Brain microvascular endothelial cell (primary cell): Measurements from ENCODE around the gene TPRA1.

ENCODE experiments used
- DNase-seq: peaks from one replicate; pipeline ENCODE4 v3.0.0-alpha.2; 2020
- H3K27ac ChIP-seq: fragments of 250-450 bp; sonication (Bioruptor Pico); 2 replicates; pipeline ENCODE4 v1.5.1; 2020; ENCODE audit warnings: mild to moderate bottlenecking, moderate library complexity
- H3K27me3 ChIP-seq: fragments of 250-450 bp; sonication (Bioruptor Pico); replicated peaks from 2 replicates; pipeline ENCODE4 v1.5.1; 2020; ENCODE audit warnings: mild to moderate bottlenecking
- H3K36me3 ChIP-seq: fragments of 250-450 bp; sonication (Bioruptor Pico); replicated peaks from 2 replicates; pipeline ENCODE4 v1.5.1; 2020; ENCODE audit warnings: mild to moderate bottlenecking
- H3K4me3 ChIP-seq: 2 replicates; pipeline ENCODE4 v1.5.1; 2011; ENCODE audit warnings: low read depth, mild to moderate bottlenecking, control low read depth, low read length, moderate library complexity
- in situ Hi-C: cut with HindIII; loops from 2 replicates; pipeline ENCODE4 v1.10.0; 2017; ENCODE audit warnings: low sequenced_read_pairs, low pct_ligation_motif_present
- TF ChIP-seq, protein P1 (sequence below): IDR thresholded peaks from 2 replicates; pipeline ENCODE4 v1.5.1; 2011; ENCODE audit warnings: low read depth, mild to moderate bottlenecking, moderate library complexity, low read length, control low read depth, inconsistent platforms; ENCODE audit errors: missing control alignments

Gene TPRA1

DNA sequence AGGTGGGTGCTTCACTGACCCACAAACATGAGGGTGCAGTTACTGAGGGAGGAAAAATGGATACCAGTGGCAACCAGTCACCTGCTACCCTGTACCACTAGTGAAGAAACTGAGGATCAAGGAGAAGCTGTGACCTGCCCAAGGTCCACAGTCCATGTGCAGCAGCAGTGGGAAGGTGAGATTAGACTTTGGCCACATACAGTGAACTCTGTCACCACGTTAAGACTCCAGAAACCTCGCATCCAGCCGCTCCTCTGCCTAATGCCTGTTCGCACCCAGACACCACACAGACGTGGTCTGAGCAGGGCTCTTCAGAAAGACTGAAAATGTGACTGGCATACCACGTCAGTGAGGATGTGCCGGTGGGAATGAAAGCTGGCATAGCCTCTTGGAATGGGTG lies 20.0 kb downstream of the TPRA1 start:
- TF ChIP-seq, protein P1, sequence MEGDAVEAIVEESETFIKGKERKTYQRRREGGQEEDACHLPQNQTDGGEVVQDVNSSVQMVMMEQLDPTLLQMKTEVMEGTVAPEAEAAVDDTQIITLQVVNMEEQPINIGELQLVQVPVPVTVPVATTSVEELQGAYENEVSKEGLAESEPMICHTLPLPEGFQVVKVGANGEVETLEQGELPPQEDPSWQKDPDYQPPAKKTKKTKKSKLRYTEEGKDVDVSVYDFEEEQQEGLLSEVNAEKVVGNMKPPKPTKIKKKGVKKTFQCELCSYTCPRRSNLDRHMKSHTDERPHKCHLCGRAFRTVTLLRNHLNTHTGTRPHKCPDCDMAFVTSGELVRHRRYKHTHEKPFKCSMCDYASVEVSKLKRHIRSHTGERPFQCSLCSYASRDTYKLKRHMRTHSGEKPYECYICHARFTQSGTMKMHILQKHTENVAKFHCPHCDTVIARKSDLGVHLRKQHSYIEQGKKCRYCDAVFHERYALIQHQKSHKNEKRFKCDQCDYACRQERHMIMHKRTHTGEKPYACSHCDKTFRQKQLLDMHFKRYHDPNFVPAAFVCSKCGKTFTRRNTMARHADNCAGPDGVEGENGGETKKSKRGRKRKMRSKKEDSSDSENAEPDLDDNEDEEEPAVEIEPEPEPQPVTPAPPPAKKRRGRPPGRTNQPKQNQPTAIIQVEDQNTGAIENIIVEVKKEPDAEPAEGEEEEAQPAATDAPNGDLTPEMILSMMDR: no peak
- no peaks in the 10 kb centered on the region for H3K27me3 ChIP-seq
- in situ Hi-C loops: no loop called here
- peaks cover 32% of the 10 kb centered on the region for H3K36me3 ChIP-seq
- no peak for DNase-seq
- H3K27ac ChIP-seq: no peak overlapping the region
- H3K4me3 ChIP-seq: no peak overlapping the region

DNA sequence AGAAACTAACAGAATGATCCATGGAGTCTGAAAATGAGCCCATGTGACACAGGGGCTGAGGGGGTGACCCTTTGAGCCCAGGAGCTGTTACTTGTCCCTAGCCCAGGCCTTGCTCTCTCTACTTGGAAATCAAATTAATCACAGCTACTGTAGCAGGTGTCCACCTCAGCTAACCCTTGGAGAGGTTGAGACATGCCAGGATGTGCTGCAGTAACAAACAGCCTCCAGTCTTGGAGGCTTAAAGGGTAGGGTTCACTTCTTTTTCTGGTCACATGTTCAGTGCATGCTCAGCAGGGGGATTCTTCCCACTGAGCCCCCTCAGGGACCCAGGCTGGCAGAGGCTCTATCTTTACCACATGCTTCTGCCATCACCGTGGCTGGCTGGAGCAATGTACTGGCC lies 21.4 kb downstream of the TPRA1 start:
- DNase-seq: no peak
- in situ Hi-C loops: no loop called here
- TF ChIP-seq, protein P1: no peak
- Histone ChIP-seq H3K27ac (no peak overlapping the region), H3K36me3 (peaks cover 25% of the 10 kb centered on the region), H3K4me3 (no peak overlapping the region), H3K27me3 (no peaks in the 10 kb centered on the region)

DNA sequence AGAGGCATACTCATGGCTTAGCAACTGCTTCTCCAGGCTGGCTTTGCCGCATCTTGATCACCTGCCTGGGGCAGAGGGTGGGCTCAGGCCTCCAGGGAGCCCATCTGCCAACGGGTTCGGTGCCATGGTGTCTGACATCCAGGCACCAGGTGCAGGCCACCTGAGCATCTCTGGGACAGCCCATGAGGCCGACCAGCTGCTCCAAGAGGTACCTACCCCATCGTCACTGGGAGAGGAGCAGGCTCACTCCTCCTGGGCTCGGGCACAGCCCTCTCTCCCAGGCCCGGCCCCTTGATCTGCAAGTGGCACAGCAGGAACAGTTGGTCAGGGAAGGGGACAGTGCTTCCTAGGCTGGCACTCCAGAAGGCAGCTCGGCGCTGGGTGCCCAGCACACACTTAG lies 21.9 kb downstream of the TPRA1 start:
- Histone ChIP-seq H3K36me3 (peaks cover 21% of the 10 kb centered on the region), H3K4me3 (no peak overlapping the region), H3K27me3 (no peaks in the 10 kb centered on the region), H3K27ac (no peak overlapping the region)
- TF ChIP-seq, protein P1: no peak
- no peak for DNase-seq
- in situ Hi-C loops: no loop called here

DNA sequence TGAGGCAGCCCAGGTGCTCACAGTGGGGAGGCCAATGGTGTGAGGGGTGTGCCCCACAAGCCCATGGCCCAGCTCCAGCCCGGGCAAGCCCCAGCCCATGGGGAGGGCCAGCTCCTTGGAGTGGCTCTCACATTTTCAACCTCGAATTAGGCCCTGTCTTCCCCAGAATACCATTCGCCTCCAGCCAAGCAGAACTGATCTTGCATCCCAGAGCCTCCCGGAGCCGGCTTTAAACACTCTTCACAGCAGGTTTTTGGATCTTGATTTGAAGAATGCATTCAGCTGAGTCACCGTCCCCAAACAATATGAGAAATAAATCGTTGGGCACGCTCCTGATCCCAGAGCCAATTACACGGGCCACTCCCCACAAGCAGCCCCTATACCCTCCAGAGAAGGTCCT lies 23.7 kb downstream of the TPRA1 start:
- H3K4me3 ChIP-seq: no peak overlapping the region
- TF ChIP-seq, protein P1: no peak
- in situ Hi-C loops: no loop called here
- no peak for DNase-seq
- no peaks in the 10 kb centered on the region for H3K27me3 ChIP-seq
- no peak overlapping the region for H3K27ac ChIP-seq
- H3K36me3 ChIP-seq: peaks cover 5% of the 10 kb centered on the region

DNA sequence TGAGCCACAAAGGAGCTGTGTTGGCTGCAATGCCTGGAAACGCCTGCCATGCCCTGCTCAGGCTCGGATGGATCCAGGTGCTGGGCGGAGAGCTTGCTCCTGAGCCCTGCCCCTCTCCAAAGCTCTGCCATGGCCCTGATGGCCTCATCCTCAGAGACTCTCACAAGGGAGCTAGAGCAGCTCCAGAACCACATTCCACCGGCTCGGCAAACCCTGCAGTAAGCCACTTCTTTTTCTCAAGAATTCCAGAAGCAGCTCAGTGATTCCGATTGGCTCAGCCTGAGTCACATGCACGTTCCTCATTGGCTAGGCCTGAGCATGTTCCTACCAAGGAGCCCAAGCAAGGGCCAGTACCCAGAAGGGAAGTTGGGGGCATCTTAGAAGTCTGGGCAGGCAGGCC lies 24.8 kb downstream of the TPRA1 start:
- H3K4me3 ChIP-seq: no peak overlapping the region
- no peak overlapping the region for H3K27ac ChIP-seq
- TF ChIP-seq, protein P1: no peak
- DNase-seq: no peak
- no peaks in the 10 kb centered on the region for H3K27me3 ChIP-seq
- H3K36me3 ChIP-seq: peaks cover 4% of the 10 kb centered on the region
- in situ Hi-C loops: no loop called here

DNA sequence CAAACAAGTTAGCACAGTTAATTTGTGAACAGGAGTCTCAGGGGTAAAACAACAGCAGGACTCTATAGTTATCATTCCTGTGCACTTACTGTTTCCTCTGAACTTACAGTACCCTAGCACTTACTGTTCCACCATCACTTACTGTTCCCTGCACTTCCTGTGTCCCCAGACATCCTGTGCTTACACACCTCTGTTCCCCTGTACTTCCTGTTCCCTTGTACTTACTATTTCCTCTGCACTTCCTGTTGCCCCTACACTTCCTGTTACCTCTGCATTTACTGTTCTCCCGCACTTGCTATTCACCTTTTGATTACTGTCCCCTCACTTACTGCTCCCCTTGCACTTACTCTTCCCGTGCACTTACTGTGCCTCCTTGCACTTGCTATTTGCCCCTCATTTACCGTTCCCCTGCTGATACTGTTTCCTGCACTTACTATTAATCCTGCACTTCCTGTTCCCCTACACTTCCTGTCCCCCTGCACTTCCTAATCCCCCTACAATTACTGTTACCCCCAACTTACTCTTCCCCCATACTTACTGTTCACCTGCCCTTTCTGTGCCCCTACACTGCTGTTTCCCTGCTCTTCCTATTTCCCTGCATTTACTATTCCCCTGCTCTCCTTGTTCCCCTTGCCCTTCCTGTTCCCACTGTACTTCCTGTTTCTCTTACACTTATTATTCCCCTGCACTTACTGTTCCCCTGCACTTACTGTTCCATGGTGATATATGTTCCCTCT lies 30.3 kb downstream of the TPRA1 start:
- H3K27me3 ChIP-seq: no peaks in the 10 kb centered on the region
- H3K4me3 ChIP-seq: no peak overlapping the region
- TF ChIP-seq, protein P1: no peak
- no peak for DNase-seq
- H3K36me3 ChIP-seq: no peaks in the 10 kb centered on the region
- in situ Hi-C loops: no loop called here
- H3K27ac ChIP-seq: no peak overlapping the region
